Ovary (tissue), 9 donors: ENCODE measurements around the gene TBCD. TPM values are rescaled to one million over a fixed set of nuclear protein-coding genes. Genes with fewer than 3 reads are reported as not detected.

Source experiments
- DNase-seq, 5 donors: peaks; one replicate each; pipeline ENCODE4 v3.0.0-alpha.2; 2019 to 2020
- H3K27ac ChIP-seq, 2 donors: fragments of 200-600 bp; one replicate each; pipeline versions ENCODE4 v1.5.1 to v1.8.0; 2019 to 2022
- H3K27me3 ChIP-seq: fragments of 200-600 bp; one replicate; pipeline ENCODE4 v1.8.0; 2022
- H3K36me3 ChIP-seq: fragments of 200-600 bp; sonication (generic); one replicate; pipeline ENCODE4 v1.5.1; 2019
- H3K4me1 ChIP-seq: one replicate; pipeline ENCODE4 v1.8.1; 2013; ENCODE audit warnings: mild to moderate bottlenecking, moderate library complexity; ENCODE audit not compliant: insufficient read depth
- H3K4me3 ChIP-seq: fragments of 200-600 bp; sonication (generic); one replicate; pipeline ENCODE4 v1.5.1; 2017
- H3K9me3 ChIP-seq, 2 donors: fragments of 200-600 bp in 1 of 2; sonication (generic) in 1 of 2; one replicate each; pipeline versions ENCODE4 v1.5.1 to v1.8.1; 2013 to 2019; ENCODE audit warnings: mild to moderate bottlenecking in 1 of 2, moderate library complexity in 1 of 2
- CTCF ChIP-seq, 3 donors: fragments of 450-650 bp in 2 of 3; fragments of 200-600 bp in 1 of 3; IDR thresholded peaks; one replicate each; pipeline versions ENCODE4 v1.5.1 to v1.8.0; 2016 to 2022; ENCODE audit warnings: antibody characterized with exemption in 3 of 3, mild to moderate bottlenecking in 1 of 3
- EP300 ChIP-seq: sonication (generic); formaldehyde crosslinking; IDR thresholded peaks from one replicate; pipeline ENCODE4 v1.6.1; 2017; ENCODE audit warnings: antibody characterized with exemption
- POLR2A ChIP-seq: fragments of 450-650 bp; IDR thresholded peaks from one replicate; pipeline ENCODE4 v1.6.1; 2017; ENCODE audit warnings: antibody characterized with exemption, mild to moderate bottlenecking, moderate library complexity
- WGBS, 3 donors: extraction: QIAGEN DNeasy Blood & Tissue Kit in 1 of 3; methylation state at CpG; one replicate each; pipeline versions ENCODE4 v1.1.5 to v1.1.7; 2013 to 2017; 5-methylcytosine and 5-hydroxymethylcytosine counted together
- intact Hi-C, 4 donors: fragments of 100-400 bp; cut with DNase I; formaldehyde crosslinking; loops; one replicate each; pipeline versions ENCODE4 v1.11.0 to v1.15.1; 2022 to 2023
- polyA plus RNA-seq, 2 donors: library from polyadenylated mRNA; stranded (reverse); fragments of 200-250 nt in 1 of 2; fragments of 350-450 nt in 1 of 2; fragmentation: Illumina TruSeq in 1 of 2; extraction: RNeasy Lipid Tissue Mini Kit (QIAGEN cat#74804) in 1 of 2; gene quantifications; one replicate each; pipeline ENCODE4 v1.2.3, GENCODE V29; 2013 to 2014
- total RNA-seq, 7 donors: library from RNA; depleted of rRNA in 2 of 7; stranded (reverse); fragments of >200 nt in 2 of 7; fragmentation: NEBNext Ultra II Directional in 3 of 7; extraction: Animal tissue kit (Norgen Biotek cat#: 25700) in 3 of 7; gene quantifications; one replicate each; pipeline versions ENCODE4 v1.1.0 to v1.2.4, GENCODE V29; 2016 to 2023
- donor health status: DM: no; HTN: no; CAD: no; lungs with moderate emphysema.
- donor health status: DM: no; HTN: no; CAD: no.
- donor health status: Bipolar disorder and iron deficiency.
- donor health status: DM: yes; HTN: yes; CAD: no.
- donor health status: DM: no; HTN: no; CAD: no.
- donor health status: DM: yes; HTN: yes; CAD: no.

The TBCD gene
- total and polyA plus RNA-seq, 9 donors: 29.2 to 88.3 (median 59.2) TPM

DNA sequence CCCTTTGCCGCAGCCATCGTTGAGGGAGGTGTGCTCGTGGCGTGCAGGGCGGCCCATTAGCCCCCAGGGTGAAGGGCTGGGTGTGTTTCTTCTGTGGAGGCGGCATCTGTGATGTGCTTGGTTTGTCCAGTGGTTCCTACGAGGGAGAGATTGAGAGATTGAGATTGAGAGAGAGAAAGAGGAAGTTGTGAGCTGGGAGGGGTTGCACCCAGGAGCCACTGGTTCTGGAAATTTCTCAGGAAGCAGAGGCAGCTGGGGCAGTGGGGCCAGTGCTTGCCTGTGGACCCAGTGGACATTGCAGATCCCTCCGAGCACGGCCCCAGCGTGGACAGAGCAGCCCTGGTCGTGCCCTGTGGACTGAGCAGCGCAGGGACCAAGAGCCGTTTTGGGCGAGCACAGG, 160.0 kb downstream of the TBCD start:
- WGBS, 3 donors: 90 to 93% (median 91%) methylated on average over 14 of the region's 14 CpGs
- intact Hi-C loops: loop anchor here in 1 of 4 donors (10.0 kb wide), 1 partner anchor 127 kb away; no protein-coding TSS in a partner anchor
- peaks cover 3% of the 10 kb centered on the region for H3K4me1 ChIP-seq
- no peak overlapping the region for H3K27ac ChIP-seq
- no peaks in the 10 kb centered on the region for H3K36me3 ChIP-seq
- no peak for DNase-seq
- H3K4me3 ChIP-seq: no peak overlapping the region
- no peaks in the 10 kb centered on the region for H3K27me3 ChIP-seq
- H3K9me3 ChIP-seq: no peaks in the 10 kb centered on the region
- TF ChIP-seq EP300 (no peak), POLR2A (no peak), CTCF (IDR thresholded peaks at IDR 0.05) (no peak)

DNA sequence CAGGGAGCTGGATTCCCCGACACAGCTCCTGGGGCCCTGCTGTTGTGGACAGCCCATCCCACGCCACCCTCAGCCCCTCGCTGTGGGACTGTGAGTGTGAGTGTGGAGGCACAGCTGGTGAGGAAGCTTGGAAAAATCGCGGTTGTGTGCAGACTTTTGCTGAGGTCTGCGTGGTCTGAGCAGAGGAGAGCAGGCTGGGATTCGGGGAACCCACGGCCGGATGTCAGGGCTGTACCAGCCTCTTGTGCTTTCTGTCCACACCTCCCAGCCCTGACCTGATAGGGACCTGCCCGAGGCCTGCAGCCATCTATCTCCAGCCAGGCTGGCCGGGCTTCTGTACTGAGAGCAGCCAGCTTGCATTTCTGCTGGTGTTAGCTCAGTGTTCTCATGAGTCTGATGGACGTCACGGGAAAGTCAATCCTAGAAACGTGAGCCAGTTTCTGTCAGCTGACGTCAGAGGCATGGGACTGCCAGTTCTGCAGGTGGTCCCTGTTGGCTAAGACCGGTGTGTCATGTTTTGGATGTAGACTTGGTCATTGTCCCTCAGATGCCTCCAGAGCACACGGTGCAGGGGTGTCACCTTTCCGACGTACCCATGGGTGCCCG, 160.7 kb downstream of the TBCD start:
- Histone ChIP-seq H3K27me3 (no peaks in the 10 kb centered on the region), H3K4me3 (no peak overlapping the region), H3K9me3 (no peaks in the 10 kb centered on the region), H3K4me1 (peaks cover 3% of the 10 kb centered on the region), H3K27ac (no peak overlapping the region), H3K36me3 (no peaks in the 10 kb centered on the region)
- DNase-seq: no peak
- intact Hi-C loops: loop anchor here in 1 of 4 donors (10.0 kb wide), 1 partner anchor 128 kb away; no protein-coding TSS in a partner anchor
- no peak for TF ChIP-seq EP300
- no peak for TF ChIP-seq CTCF (IDR thresholded peaks at IDR 0.05)
- TF ChIP-seq POLR2A: no peak
- WGBS, 3 donors: 88 to 94% (median 92%) methylated on average over 20 of the region's 20 CpGs

DNA sequence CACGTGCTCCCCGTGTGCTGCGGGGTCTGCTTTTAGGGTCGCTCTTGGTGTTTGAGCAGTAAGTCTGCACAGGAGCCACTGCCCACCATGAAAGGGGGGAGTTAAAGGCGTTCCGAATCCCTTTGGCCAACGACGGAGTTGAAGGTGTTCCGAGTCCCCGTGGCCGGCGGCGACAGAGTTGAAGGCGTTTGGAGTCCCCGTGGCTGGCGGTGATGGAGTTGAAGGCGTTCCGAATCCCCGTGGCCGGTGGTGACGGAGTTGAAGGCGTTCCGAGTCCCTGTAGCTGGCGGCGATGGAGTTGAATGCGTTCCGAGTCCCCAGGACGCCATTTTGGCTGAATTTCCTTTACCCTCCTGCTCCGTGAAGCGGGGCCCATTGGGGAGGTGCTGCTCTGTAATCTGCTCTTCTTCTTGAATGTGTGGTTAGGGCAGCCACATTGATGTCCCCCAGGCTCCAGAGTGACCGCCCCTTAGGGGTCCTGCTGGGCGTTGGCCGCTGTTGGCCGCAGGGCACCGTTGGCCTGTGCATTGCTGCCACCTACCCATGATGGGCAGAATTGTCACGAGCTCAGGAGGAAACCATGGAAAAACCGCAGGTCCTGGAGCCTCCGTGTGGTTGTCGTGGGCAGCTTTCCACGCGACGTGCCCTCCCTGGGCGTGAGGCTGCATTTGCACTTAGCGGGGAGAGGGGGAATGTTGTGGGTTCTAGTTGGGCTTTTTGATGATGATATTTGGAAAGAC, 161.6 kb downstream of the TBCD start:
- intact Hi-C loops: loop anchor here in 1 of 4 donors (10.0 kb wide), 1 partner anchor 129 kb away; no protein-coding TSS in a partner anchor
- H3K4me3 ChIP-seq: no peak overlapping the region
- TF ChIP-seq POLR2A: no peak
- TF ChIP-seq EP300: no peak
- no peak for TF ChIP-seq CTCF (IDR thresholded peaks at IDR 0.05)
- no peaks in the 10 kb centered on the region for H3K9me3 ChIP-seq
- H3K27ac ChIP-seq: no peak overlapping the region
- no peaks in the 10 kb centered on the region for H3K27me3 ChIP-seq
- H3K4me1 ChIP-seq: peaks cover 3% of the 10 kb centered on the region
- 93 to 94% (median 93%) methylated on average over 44 of the region's 44 CpGs for WGBS, 3 donors
- DNase-seq: no peak
- no peaks in the 10 kb centered on the region for H3K36me3 ChIP-seq

- no peak for DNase-seq
- Histone ChIP-seq H3K27ac (no peak overlapping the region), H3K36me3 (no peaks in the 10 kb centered on the region), H3K4me3 (no peak overlapping the region), H3K9me3 (no peaks in the 10 kb centered on the region), H3K4me1 (no peaks in the 10 kb centered on the region), H3K27me3 (no peaks in the 10 kb centered on the region)
- WGBS, 3 donors: 62 to 70% (median 64%) methylated on average over 19 of the region's 19 CpGs
- intact Hi-C loops: loop anchor here in 1 of 4 donors (10.0 kb wide), 1 partner anchor 130 kb away; no protein-coding TSS in a partner anchor
- TF ChIP-seq CTCF (IDR thresholded peaks at IDR 0.05) (no peak), EP300 (no peak), POLR2A (no peak)
Observed at GRCh38 chr17:82914375-82914774, 162.5 kb downstream of the TBCD start.
